Fibroblast of skin of abdomen (primary cell): ENCODE results near the gene DLG2.
"Not testable (repeated sequence)": the region's sequence is repeated elsewhere in the genome, so short reads cannot be mapped to it uniquely, and the experiment has no call there.

Experiments
- DNase-seq: peaks from one replicate; pipeline ENCODE4 v3.0.0-alpha.2; 2013

Gene DLG2

DNA sequence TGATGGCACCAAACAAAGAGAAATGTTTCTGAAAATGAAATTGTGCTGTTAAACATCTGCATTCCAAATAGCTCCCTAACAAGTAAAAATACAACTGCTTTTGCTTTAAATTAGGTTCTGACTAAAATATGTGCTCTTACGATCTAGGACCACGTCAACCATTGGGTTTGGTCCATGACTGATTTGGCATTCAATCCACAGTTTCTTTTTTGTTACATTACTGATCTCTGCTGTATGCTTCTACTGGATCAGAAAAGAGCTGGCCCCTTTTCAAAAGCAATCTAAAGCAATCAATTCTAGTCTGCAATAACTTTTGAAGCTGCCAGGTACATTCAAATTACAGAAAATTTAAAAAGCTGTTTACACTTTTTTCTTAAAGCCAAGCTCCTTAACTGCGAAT is 1293.9 kb downstream of the DLG2 start:
- DNase-seq = no peak

DNA sequence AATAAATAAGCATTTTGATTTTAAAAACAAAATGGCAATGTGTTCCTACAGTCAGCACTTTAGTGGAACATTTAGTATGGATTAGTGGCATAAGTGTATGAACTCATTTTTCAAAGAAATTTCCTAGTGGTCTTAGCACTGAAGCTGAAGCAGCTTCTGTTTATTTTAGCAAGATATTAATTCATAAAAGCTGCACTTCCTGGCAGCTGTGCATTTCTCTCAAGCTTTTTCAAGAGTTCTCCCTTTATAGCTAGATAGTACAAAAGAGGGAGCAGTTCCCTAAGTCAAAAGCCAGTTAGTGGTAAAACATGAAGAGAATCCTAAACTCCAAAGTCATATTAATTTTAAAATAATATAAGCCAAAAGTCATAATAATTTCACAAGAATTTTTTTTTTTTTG is 1304.9 kb downstream of the DLG2 start:
- DNase-seq = no peak

GRCh38 chr11:84319863-84320262 is 1307.3 kb downstream of the DLG2 start:
- no peak for DNase-seq

DNA sequence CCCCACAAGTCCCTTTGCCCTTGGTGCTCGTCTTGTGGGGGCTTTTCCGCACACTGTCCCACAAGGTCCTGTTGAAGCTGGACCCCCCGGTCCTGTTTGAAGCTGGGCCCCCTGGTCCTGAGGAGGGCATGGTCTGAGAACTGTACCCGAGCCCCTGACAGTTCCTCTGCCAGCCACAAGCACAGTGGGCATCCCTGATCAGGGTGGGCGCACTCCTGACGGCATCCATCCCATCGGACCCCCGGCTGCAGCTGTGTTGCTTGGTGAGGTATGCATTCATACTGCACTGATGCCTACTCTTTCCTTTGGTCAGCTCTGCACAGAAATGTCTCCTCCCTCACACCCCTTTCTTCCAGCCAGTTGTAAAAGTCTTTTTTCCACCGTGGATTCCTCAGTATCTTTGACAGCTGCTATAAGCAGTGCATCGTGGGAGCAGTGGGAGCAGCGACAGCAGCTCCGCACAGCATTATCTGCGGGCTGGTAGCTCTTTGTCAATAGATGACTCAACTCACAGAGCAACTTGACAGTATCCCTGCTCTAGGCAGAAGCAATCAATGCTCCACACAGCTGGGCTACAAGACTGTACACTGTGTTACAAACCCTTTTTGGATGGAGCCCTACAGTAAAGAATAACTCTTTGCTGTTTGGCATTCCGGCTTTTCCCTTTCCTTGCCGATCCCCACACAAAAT is 1310.1 kb downstream of the DLG2 start:
- peak; percentile 55 for DNase-seq

DNA sequence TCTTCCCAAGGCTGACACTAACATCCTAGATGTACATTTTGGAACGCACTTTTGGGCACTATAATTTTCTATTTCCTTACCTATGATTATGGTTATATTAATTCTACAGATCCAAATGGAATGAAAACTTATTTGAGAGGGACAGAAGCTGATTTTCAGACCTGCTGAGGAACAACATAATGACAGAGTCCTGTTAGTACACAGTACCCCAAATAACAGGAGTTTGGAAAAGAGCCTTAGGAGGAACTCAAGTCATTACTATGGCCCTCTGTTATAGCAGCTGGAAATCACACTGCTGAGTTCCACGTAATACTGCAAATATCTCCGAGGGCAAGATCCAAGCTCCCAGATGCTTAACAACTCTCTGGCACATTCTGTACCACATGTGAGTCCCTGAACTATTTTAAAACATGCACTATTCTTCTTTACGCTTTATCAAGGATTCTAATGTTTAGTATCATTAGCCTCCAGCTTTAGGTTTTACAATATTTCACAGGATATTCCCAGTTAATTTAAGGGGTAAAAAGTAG is 1313.2 kb downstream of the DLG2 start:
- peak; percentile 21 for DNase-seq

GRCh38 chr11:84310268-84310667 is 1316.9 kb downstream of the DLG2 start:
- no peak for DNase-seq

GRCh38 chr11:84308491-84308890 is 1318.7 kb downstream of the DLG2 start:
- not testable (repeated sequence) for DNase-seq

DNA sequence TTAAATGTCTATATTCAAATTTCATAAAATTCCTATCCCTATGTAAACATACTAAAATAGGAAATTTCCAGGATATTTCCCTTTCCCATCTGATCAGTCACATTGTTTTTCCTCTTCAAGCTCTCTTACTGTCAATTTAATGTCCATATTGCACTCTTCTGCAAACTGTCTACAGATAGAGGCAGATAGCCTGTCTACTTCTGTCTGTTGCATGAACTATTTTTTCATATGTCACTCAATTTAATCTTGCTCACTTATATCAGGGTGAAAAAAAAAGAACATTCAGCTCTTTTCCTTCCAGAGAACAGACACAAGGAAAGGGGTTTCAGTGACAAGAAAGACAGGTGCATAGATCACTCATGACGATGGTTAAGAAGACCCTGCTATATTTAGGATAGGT is 1327.1 kb downstream of the DLG2 start:
- no peak for DNase-seq

- no peak for DNase-seq
Observed at GRCh38 chr11:84297570-84297969, 1329.6 kb downstream of the DLG2 start.

DNA sequence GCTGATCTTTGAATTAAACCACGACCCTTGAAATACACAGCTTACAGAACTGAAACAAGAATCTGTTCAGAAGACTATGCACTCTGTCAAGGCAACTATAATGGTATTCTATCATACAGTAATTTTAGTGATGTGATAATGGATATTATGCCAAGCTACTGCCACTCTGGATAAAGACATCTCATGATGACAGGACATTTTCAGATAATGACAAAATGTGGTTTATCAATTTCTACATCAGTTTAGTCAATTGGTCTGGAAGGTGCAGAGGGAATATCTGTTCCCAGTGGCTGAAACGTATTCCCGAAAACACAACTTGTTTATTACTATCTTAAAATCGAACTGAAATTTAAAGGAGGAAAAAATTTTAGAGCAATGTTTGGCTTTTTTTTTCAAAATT is 1331.3 kb downstream of the DLG2 start:
- no peak for DNase-seq

DNA sequence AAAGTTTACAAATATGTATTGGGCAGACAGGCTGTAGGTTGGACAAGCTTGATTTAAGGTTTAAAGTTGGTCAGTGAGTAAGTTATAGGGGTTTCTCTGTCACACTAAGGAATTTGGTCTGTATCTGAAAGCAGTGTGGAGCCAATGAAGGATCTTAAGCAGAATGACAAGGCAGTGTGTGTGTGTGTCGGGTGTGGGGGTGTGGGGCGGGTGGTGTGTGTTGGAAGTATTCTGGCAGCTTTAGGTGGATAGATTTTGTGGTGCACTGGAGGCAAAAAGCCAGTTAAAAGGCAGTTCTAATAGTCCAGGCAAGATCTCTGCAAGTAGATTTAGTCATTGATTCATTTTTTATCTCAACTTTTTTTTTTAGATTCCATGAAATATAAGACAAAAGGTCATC is 1334.2 kb downstream of the DLG2 start:
- DNase-seq = peak; percentile 6

DNA sequence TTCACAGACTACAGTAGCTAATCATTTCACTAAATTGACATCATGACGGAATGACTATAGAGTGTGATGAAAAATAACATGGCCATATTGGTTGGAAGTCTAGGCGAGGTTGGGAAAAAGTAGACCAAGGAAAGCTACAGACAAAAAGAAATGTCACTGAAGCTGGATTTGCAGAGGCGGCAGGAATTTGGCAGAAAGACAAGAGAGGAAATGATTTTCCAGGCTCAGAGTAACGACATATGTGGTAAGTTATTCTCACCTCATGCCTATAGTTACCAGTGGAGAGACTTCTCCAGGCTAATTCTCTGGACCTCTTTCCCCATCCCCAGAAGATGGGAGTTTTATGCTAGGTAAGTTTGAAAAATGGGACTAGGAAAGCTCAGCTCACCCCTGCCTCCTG is 1335.1 kb downstream of the DLG2 start:
- DNase-seq = peak; percentile 59

- DNase-seq = peak; percentile 42
Observed at GRCh38 chr11:84290647-84291046, 1336.5 kb downstream of the DLG2 start.

GRCh38 chr11:84289381-84289906 is 1337.7 kb downstream of the DLG2 start:
- peak; percentile 82 for DNase-seq

DNA sequence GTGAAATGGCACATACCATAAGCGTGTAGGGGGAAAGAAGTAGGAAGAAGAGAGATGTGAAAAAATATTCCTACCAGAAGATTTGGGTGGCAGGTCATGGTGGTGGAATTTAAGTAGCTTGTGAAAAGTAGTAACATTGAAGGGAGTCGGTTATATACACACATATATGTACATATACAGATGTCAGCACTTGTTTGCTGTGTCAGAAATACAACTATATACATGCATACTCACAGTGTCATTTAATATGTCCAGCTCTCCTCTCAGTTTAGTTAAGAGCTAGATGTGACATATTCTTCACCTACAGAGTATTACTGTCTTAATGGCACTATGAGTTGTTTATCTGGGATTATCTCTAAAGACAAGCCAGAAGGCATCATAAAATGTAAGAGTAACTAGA is 1353.6 kb downstream of the DLG2 start:
- no peak for DNase-seq

- no peak for DNase-seq
Observed at GRCh38 chr11:84270466-84270865, 1356.7 kb downstream of the DLG2 start.

GRCh38 chr11:84264066-84264465 is 1363.1 kb downstream of the DLG2 start:
- no peak for DNase-seq

DNA sequence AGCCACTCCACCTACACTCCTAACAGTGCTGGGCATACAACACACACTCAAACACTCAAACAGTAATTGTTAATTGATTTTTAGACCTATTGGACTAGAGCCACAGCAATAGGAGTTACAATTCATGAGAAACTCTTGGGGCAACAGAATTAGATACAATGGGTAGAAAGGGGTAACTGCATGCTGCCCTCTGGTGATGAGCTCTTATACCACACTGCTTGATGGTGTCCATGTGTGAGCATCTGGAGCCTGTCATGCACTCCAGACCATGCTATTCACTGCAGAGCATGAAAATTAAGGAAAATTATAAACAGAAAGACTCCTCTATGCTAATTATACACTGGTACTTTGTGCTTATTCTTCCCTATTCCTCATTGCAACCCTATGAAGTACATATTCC is 1365.4 kb downstream of the DLG2 start:
- no peak for DNase-seq

- DNase-seq = peak; percentile 21
Observed at GRCh38 chr11:84260862-84261261, 1366.3 kb downstream of the DLG2 start.

DNA sequence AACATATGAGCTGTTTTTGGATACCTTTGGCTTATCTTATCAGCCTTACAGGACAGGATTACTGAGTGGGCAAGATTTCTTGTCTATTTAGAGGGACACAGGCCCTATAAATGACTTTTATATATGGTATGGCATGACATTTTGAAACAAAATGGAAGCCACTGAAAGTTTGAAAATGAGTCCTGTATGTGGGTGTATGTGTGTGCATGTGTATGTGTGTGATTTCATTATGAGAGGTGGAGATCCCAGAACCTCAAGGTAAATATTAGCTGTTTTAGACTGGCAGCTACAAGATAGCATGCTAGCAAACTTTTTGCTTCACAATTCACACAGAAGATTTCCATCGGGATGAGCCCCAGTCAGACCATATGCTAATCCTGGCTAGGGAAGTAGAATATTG is 1370.5 kb downstream of the DLG2 start:
- no peak for DNase-seq

- no peak for DNase-seq
Observed at GRCh38 chr11:84255483-84255882, 1371.7 kb downstream of the DLG2 start.

GRCh38 chr11:84250834-84251613 is 1376.1 kb downstream of the DLG2 start:
- no peak for DNase-seq

DNA sequence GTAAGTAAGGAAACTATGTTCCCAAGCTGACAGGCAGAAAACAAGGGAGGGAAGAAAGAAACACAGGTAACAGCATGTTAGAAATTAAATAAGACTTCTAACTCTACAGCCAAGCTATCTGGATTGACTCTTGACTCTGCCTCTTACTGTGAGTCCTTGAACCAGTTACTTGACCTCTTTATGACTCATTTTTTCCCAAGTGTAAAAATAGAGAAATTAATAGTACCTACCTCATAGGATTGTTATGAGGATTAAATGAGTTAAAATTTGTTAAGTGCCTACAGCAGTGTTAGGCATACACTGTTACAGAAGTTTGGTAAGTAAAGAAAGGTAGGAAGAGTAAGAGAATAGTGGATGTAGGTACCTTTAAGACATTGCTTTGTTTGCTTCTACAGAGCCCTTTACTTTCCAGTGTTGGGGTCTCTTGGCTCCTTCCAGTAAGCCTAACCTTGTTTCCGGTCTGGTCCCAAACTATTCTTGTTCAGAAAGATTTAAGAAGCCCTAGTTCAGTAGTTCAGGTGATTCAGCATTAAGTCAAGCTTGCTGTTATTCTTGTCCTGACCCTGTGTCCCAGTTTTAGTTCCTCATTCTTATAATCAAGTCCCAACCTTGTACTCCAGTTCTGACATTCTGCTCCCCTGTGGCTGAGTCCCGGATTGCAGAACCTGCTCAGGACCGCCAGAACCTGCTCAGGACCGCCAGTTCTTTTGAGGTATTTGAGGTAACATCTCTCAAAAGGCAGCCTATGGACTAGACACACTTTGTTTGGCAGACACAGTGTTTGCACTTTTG is 1377.6 kb downstream of the DLG2 start:
- no peak for DNase-seq
